Osteocyte (in vitro differentiated cells): Measurements from ENCODE around the gene TACC3. TPM values are rescaled to one million over a fixed set of nuclear protein-coding genes. Genes with fewer than 3 reads are reported as not detected.

Experiments used
- DNase-seq: peaks from one replicate; pipeline ENCODE4 v3.0.0; 2021; ENCODE audit warnings: mixed read lengths; ENCODE audit not compliant: unreplicated experiment; ENCODE audit errors: extremely low spot score
- H3K27ac Mint-ChIP-seq: one replicate; pipeline ENCODE4 v1.8.0; 2021; ENCODE audit warnings: mild to moderate bottlenecking, mixed read lengths; ENCODE audit not compliant: unreplicated experiment
- H3K27me3 Mint-ChIP-seq: one replicate; pipeline ENCODE4 v1.8.0; 2021; ENCODE audit warnings: mixed read lengths; ENCODE audit not compliant: unreplicated experiment
- H3K36me3 Mint-ChIP-seq: one replicate; pipeline ENCODE4 v1.8.0; 2021; ENCODE audit warnings: mixed read lengths; ENCODE audit not compliant: unreplicated experiment
- H3K4me1 Mint-ChIP-seq: one replicate; pipeline ENCODE4 v1.8.0; 2021; ENCODE audit warnings: mixed read lengths; ENCODE audit not compliant: unreplicated experiment
- H3K4me3 Mint-ChIP-seq: one replicate; pipeline ENCODE4 v1.8.0; 2021; ENCODE audit warnings: mild to moderate bottlenecking, moderate library complexity, mixed read lengths; ENCODE audit not compliant: unreplicated experiment
- H3K9me3 Mint-ChIP-seq: one replicate; pipeline ENCODE4 v1.8.0; 2021; ENCODE audit warnings: mixed read lengths; ENCODE audit not compliant: unreplicated experiment
- CTCF ChIP-seq: fragments of 200-600 bp; sonication (generic); IDR thresholded peaks from 2 replicates; pipeline ENCODE4 v1.5.0; 2021; ENCODE audit warnings: antibody characterized with exemption, mild to moderate bottlenecking, moderate library complexity
- total RNA-seq: library from RNA; stranded (reverse); gene quantifications from 2 replicates; pipeline ENCODE4 v1.2.1, GENCODE V29; 2021

TACC3 gene
- total RNA-seq, 1 donor from 2014 or later: 23.6 TPM

- Mint-ChIP-seq H3K4me3 (no peak overlapping the region), H3K27me3 (no peaks in the 10 kb centered on the region), H3K4me1 (no peaks in the 10 kb centered on the region), H3K9me3 (no peaks in the 10 kb centered on the region), H3K36me3 (peaks cover 23% of the 10 kb centered on the region), H3K27ac (no peak overlapping the region)
- TF ChIP-seq CTCF: no peak
- DNase-seq: no peak
Measured at GRCh38 chr4:1738410-1738809, 17.1 kb downstream of the TACC3 start.

- Mint-ChIP-seq H3K9me3 (no peaks in the 10 kb centered on the region), H3K36me3 (peaks cover 27% of the 10 kb centered on the region), H3K4me1 (no peaks in the 10 kb centered on the region), H3K27ac (no peak overlapping the region), H3K4me3 (no peak overlapping the region), H3K27me3 (no peaks in the 10 kb centered on the region)
- no peak for DNase-seq
- no peak for TF ChIP-seq CTCF
Measured at GRCh38 chr4:1739358-1739757, 18.0 kb downstream of the TACC3 start.

- Mint-ChIP-seq H3K9me3 (no peaks in the 10 kb centered on the region), H3K4me3 (no peak overlapping the region), H3K27ac (no peak overlapping the region), H3K36me3 (peaks cover 27% of the 10 kb centered on the region), H3K4me1 (no peaks in the 10 kb centered on the region), H3K27me3 (no peaks in the 10 kb centered on the region)
- no peak for DNase-seq
- TF ChIP-seq CTCF: no peak
Measured at GRCh38 chr4:1740021-1740545, 18.8 kb downstream of the TACC3 start.

DNA sequence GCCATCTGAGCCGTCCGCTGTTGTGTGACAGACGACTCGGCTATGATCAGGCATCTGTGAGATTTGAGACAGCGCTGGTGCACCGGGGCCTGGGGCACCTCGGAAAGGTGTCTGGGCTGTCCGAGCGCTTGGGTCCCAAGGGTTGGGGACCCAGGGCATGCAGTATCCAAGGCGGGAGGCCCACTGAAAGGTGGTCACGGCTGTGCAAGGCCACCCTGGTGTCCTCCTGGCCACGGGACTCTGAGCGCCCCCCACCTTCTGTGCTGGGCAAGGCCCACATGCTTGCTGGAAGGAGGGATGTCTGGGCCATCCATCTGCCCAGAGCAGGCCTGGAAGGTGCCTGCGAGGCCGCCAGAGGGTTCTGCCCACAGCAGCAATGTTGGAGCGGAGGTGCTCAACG lies 19.9 kb downstream of the TACC3 start:
- Mint-ChIP-seq H3K27ac (no peak overlapping the region), H3K9me3 (no peaks in the 10 kb centered on the region), H3K4me3 (no peak overlapping the region), H3K4me1 (no peaks in the 10 kb centered on the region), H3K27me3 (no peaks in the 10 kb centered on the region), H3K36me3 (peaks cover 27% of the 10 kb centered on the region)
- DNase-seq: no peak
- TF ChIP-seq CTCF: no peak

- Mint-ChIP-seq H3K9me3 (no peaks in the 10 kb centered on the region), H3K4me3 (no peak overlapping the region), H3K4me1 (no peaks in the 10 kb centered on the region), H3K27me3 (no peaks in the 10 kb centered on the region), H3K36me3 (peaks cover 20% of the 10 kb centered on the region), H3K27ac (no peak overlapping the region)
- no peak for TF ChIP-seq CTCF
- no peak for DNase-seq
Measured at GRCh38 chr4:1743551-1743950, 22.2 kb downstream of the TACC3 start.
